Caco-2 (cell line): Measurements from ENCODE around the gene TPM4. TPM values are rescaled to one million over a fixed set of nuclear protein-coding genes. Genes with fewer than 3 reads are reported as not detected.

Experiments used
- Bru-seq: library from RNA; stranded (reverse); fragments of 400-500 nt; gene quantifications from one replicate; lab custom pipeline; 2021; lab: Mats Ljungman, UMichigan
- BruChase-seq, 2 experiments: library from RNA; stranded (reverse); fragments of 400-500 nt; gene quantifications; one replicate each; lab custom pipeline; 2021; lab: Mats Ljungman, UMichigan
- BruUV-seq: library from RNA; stranded (reverse); fragments of 400-500 nt; replicated peaks from 2 replicates; lab custom pipeline; 2021; lab: Mats Ljungman, UMichigan
- CTCF ChIA-PET: fragments of 300-600 bp; sonication (Branson Sonifier 250); formaldehyde crosslinking; loops from one replicate; lab custom pipeline; 2022; ENCODE audit warnings: antibody characterized with exemption; lab: Charles Lee
- POLR2A ChIA-PET: fragments of 300-600 bp; sonication (Branson Sonifier 250); formaldehyde crosslinking; loops from one replicate; lab custom pipeline; 2022; ENCODE audit warnings: antibody characterized with exemption; lab: Charles Lee
- DNase-seq, 2 experiments: peaks; one replicate each; pipeline versions ENCODE4 v3.0.0 to v3.0.0-alpha.2; 2020 to 2022
- H3K27me3 ChIP-seq: replicated peaks from 2 replicates; pipeline ENCODE4 v1.6.0; 2011; ENCODE audit warnings: low read length; ENCODE audit not compliant: control insufficient read depth, insufficient read depth
- H3K36me3 ChIP-seq: 2 replicates; pipeline ENCODE4 v1.5.1; 2011; ENCODE audit warnings: low read length; ENCODE audit not compliant: control insufficient read depth, insufficient read depth
- H3K4me1 ChIP-seq: fragments of 250-450 bp; sonication (Bioruptor Pico); 2 replicates; pipeline ENCODE4 v1.5.1; 2020; ENCODE audit warnings: mild to moderate bottlenecking
- H3K4me3 ChIP-seq: 2 replicates; pipeline ENCODE4 v1.5.1; 2011; ENCODE audit warnings: low read depth, mild to moderate bottlenecking, control low read depth, low read length
- H3K9me3 ChIP-seq: fragments of 250-450 bp; sonication (Bioruptor Pico); 2 replicates; pipeline ENCODE4 v1.5.1; 2020; ENCODE audit warnings: mild to moderate bottlenecking, moderate library complexity
- H3K27ac Mint-ChIP-seq: one replicate; pipeline ENCODE4 v1.8.0; 2022; ENCODE audit warnings: mixed read lengths; ENCODE audit not compliant: unreplicated experiment
- H3K27me3 Mint-ChIP-seq: one replicate; pipeline ENCODE4 v1.8.0; 2022; ENCODE audit warnings: mixed read lengths; ENCODE audit not compliant: insufficient read depth, unreplicated experiment
- H3K36me3 Mint-ChIP-seq: one replicate; pipeline ENCODE4 v1.8.0; 2022; ENCODE audit warnings: mild to moderate bottlenecking, mixed read lengths; ENCODE audit not compliant: insufficient read depth, unreplicated experiment
- H3K4me1 Mint-ChIP-seq: one replicate; pipeline ENCODE4 v1.8.0; 2022; ENCODE audit warnings: low read depth, mixed read lengths; ENCODE audit not compliant: unreplicated experiment
- H3K4me3 Mint-ChIP-seq: one replicate; pipeline ENCODE4 v1.8.0; 2022; ENCODE audit warnings: mild to moderate bottlenecking, moderate library complexity, mixed read lengths; ENCODE audit not compliant: unreplicated experiment
- H3K9me3 Mint-ChIP-seq: one replicate; pipeline ENCODE4 v1.8.0; 2022; ENCODE audit warnings: mixed read lengths; ENCODE audit not compliant: unreplicated experiment
- CTCF ChIP-seq, 2 experiments: fragments of 200-600 bp in 1 of 2; IDR thresholded peaks; 1 replicate in 1 of 2; 2 replicates in 1 of 2; pipeline versions ENCODE4 v1.5.1 to v1.8.0; 2011 to 2022; ENCODE audit warnings: antibody characterized with exemption in 1 of 2, control low read depth in 1 of 2, inconsistent platforms in 1 of 2, low read depth in 1 of 2, low read length in 1 of 2, mild to moderate bottlenecking in 1 of 2, moderate library complexity in 1 of 2; ENCODE audit not compliant: insufficient read depth in 1 of 2, severe bottlenecking in 1 of 2, unreplicated experiment in 1 of 2
- intact Hi-C: fragments of 100-400 bp; cut with micrococcal nuclease; formaldehyde crosslinking; loops from one replicate; pipeline ENCODE4 v1.10.0; 2022; ENCODE audit not compliant: unreplicated experiment
- long read RNA-seq: library from polyadenylated mRNA; stranded (forward); transcript quantifications from one replicate; pipeline ENCODE4 v2.0.0, GENCODE V29; 2022
- total RNA-seq: library from RNA; stranded (reverse); gene quantifications from 2 replicates; pipeline ENCODE4 v1.2.3, GENCODE V29; 2022

TPM4 gene
- total RNA-seq (368 and 392 TPM in 2 replicates), Bru-seq, nascent RNA (percentile 91 among the genes with signal in this experiment), BruChase-seq, experiment 1, labeled RNA remaining after a 2-hour chase (percentile 95 among the genes with signal in this experiment), BruChase-seq, experiment 2, labeled RNA remaining after a 6-hour chase (percentile 98 among the genes with signal in this experiment)
- long read RNA-seq, transcript TPM4-201 (8 exons, 2,666 nt), result major isoform, 837 of 918 reads
- long read RNA-seq, transcript TPM4-213 (1 exons, 2,672 nt), result minor isoform, 26 of 918 reads
- long read RNA-seq, partial matches to known transcripts, result 13 of 918 reads
- long read RNA-seq, other reads (novel, unspliced or antisense), result 37 of 918 reads

- CTCF ChIA-PET, result interaction anchor here (0.6 to 2.6 kb wide), 7 partner anchors 18 to 638 kb away, joined by 3 to 14 read pairs (median 5); partner anchors contain the start of genes FAM32A and RAB8A
- intact Hi-C loops, result loop anchor here (2.0 kb wide), 1 partner anchor 34 kb away; the partner anchor contains the start of gene RAB8A
Observed at GRCh38 chr19:16076154-16076957, at the start of gene TPM4. TPM4 (plus strand) TSS chr19:16076495; CDS start chr19:16076566, 71 bp downstream.

GRCh38 chr19:16026756-16027155 is 49.5 kb upstream of the TPM4 start:
- ChIA-PET POLR2A (no interaction called here), CTCF (interaction anchor here (1.9 kb wide), 1 partner anchor 158 kb away, joined by 19 read pairs; the partner anchor contains the start of gene FAM32A)
- Histone ChIP-seq H3K27me3 (no peaks in the 10 kb centered on the region), H3K36me3 (no peaks in the 10 kb centered on the region), H3K4me3 (no peak overlapping the region), H3K4me1 (no peaks in the 10 kb centered on the region), H3K9me3 (no peaks in the 10 kb centered on the region)
- no peak for DNase-seq
- Mint-ChIP-seq H3K27ac (no peak overlapping the region), H3K36me3 (no peaks in the 10 kb centered on the region), H3K4me1 (no peaks in the 10 kb centered on the region), H3K27me3 (no peaks in the 10 kb centered on the region), H3K4me3 (no peak overlapping the region), H3K9me3 (no peaks in the 10 kb centered on the region)
- TF ChIP-seq CTCF (IDR thresholded peaks at IDR 0.05; ENCODE audit: insufficient read depth in 1 of 2, low read depth in 1 of 2, low read length in 1 of 2, severe bottlenecking in 1 of 2, unreplicated experiment in 1 of 2), result no peak
- BruUV-seq, result no TSS peak
- intact Hi-C loops, result loop anchor here (10.0 kb wide), 1 partner anchor 402 kb away; no protein-coding TSS in a partner anchor

More at GRCh38 chr19:16076154-16076957, at the start of gene TPM4:
- peak; percentile 89 to 91 for DNase-seq
- H3K9me3 Mint-ChIP-seq, result no peaks in the 10 kb centered on the region
- H3K36me3 ChIP-seq, result no peaks in the 10 kb centered on the region
- peaks cover 18% of the 10 kb centered on the region for H3K4me1 Mint-ChIP-seq
- no peaks in the 10 kb centered on the region for H3K9me3 ChIP-seq
- H3K36me3 Mint-ChIP-seq, result peaks cover 58% of the 10 kb centered on the region
- POLR2A ChIA-PET, result interaction anchor here (0.6 to 2.1 kb wide), 12 partner anchors 9 to 1783 kb away, joined by 3 to 7 read pairs (median 4); partner anchors contain the start of genes AP1M1, FAM32A and RAB8A
- H3K27me3 Mint-ChIP-seq, result no peaks in the 10 kb centered on the region
- peaks cover 21% of the 10 kb centered on the region for H3K4me1 ChIP-seq
- peak within 1 kb of the TSS; percentile 90 for H3K27ac Mint-ChIP-seq
- peak within 1 kb of the TSS; percentile 82 for H3K4me3 Mint-ChIP-seq
- no peaks in the 10 kb centered on the region for H3K27me3 ChIP-seq
- BruUV-seq, result no TSS peak
- H3K4me3 ChIP-seq, result peak within 1 kb of the TSS; percentile 86
- TF ChIP-seq CTCF (IDR thresholded peaks at IDR 0.05; ENCODE audit: insufficient read depth in 1 of 2, low read depth in 1 of 2, low read length in 1 of 2, severe bottlenecking in 1 of 2, unreplicated experiment in 1 of 2), result no peak

- intact Hi-C loops, result loop anchor here (10.0 kb wide), 1 partner anchor 403 kb away; no protein-coding TSS in a partner anchor
Observed at GRCh38 chr19:16027528-16027927, 48.8 kb upstream of the TPM4 start.

More at GRCh38 chr19:16027528-16027927, 48.8 kb upstream of the TPM4 start:
- POLR2A ChIA-PET, result no interaction called here
- H3K27ac Mint-ChIP-seq, result no peak overlapping the region
- H3K9me3 Mint-ChIP-seq, result no peaks in the 10 kb centered on the region
- no peaks in the 10 kb centered on the region for H3K36me3 Mint-ChIP-seq
- Histone ChIP-seq H3K9me3 (no peaks in the 10 kb centered on the region), H3K36me3 (no peaks in the 10 kb centered on the region), H3K4me3 (no peak overlapping the region), H3K4me1 (no peaks in the 10 kb centered on the region), H3K27me3 (no peaks in the 10 kb centered on the region)
- H3K4me3 Mint-ChIP-seq, result no peak overlapping the region
- CTCF ChIA-PET, result no interaction called here
- BruUV-seq, result no TSS peak
- no peak for TF ChIP-seq CTCF (IDR thresholded peaks at IDR 0.05; ENCODE audit: insufficient read depth in 1 of 2, low read depth in 1 of 2, low read length in 1 of 2, severe bottlenecking in 1 of 2, unreplicated experiment in 1 of 2)
- no peaks in the 10 kb centered on the region for H3K4me1 Mint-ChIP-seq
- no peaks in the 10 kb centered on the region for H3K27me3 Mint-ChIP-seq
- peak in 1 of 2 experiments; percentile 2 for DNase-seq
